PC-3 (cell line): ENCODE results near the gene KCNT2.

Source experiments
- CTCF ChIP-seq: fragments of 300-600 bp; sonication (generic); conservative IDR thresholded peaks from 2 replicates; pipeline ENCODE4 v1.5.1; 2017; ENCODE audit warnings: antibody characterized with exemption, low read depth, mild to moderate bottlenecking, low read length
- EZH2 ChIP-seq: fragments of 300-600 bp; sonication (generic); IDR thresholded peaks from one replicate; pipeline ENCODE4 v1.6.1; 2017; ENCODE audit warnings: antibody characterized with exemption, mild to moderate bottlenecking, low read length; ENCODE audit not compliant: unreplicated experiment
- EZH2phosphoT487 ChIP-seq: fragments of 300-600 bp; sonication (generic); IDR thresholded peaks from 2 replicates; pipeline ENCODE4 v1.6.1; 2018; ENCODE audit warnings: mild to moderate bottlenecking, antibody characterized with exemption, low read length, borderline replicate concordance

- no peak for TF ChIP-seq CTCF
- no peak for TF ChIP-seq EZH2phosphoT487
- TF ChIP-seq EZH2 = no peak
These were observed 46.8 kb upstream of the KCNT2 start for GRCh38 chr1:196655071-196655470.
